Tibial nerve (tissue), 4 donors: ENCODE results near the gene TACSTD2.

Experiments
- CTCF ChIP-seq, 5 experiments: fragments of 200-600 bp in 3 of 5; fragments of 450-650 bp in 2 of 5; sonication (generic) in 3 of 5; IDR thresholded peaks; one replicate each; pipeline ENCODE4 v1.5.1; 2016 to 2019; ENCODE audit warnings: antibody characterized with exemption in 5 of 5, mild to moderate bottlenecking in 3 of 5, moderate library complexity in 2 of 5
- EP300 ChIP-seq, 2 donors: sonication (generic); formaldehyde crosslinking; IDR thresholded peaks; one replicate each; pipeline ENCODE4 v1.6.1; 2017; ENCODE audit warnings: antibody characterized with exemption in 2 of 2, mild to moderate bottlenecking in 1 of 2
- POLR2A ChIP-seq, 2 donors: fragments of 450-650 bp; IDR thresholded peaks; one replicate each; pipeline ENCODE4 v1.6.1; 2017; ENCODE audit warnings: antibody characterized with exemption in 2 of 2, mild to moderate bottlenecking in 2 of 2, moderate library complexity in 2 of 2

GRCh38 chr1:58594546-58594945 is 17.5 kb upstream of the TACSTD2 start:
- TF ChIP-seq CTCF (IDR thresholded peaks at IDR 0.05): no peak
- TF ChIP-seq POLR2A (IDR thresholded peaks at IDR 0.05): no peak
- no peak for TF ChIP-seq EP300 (IDR thresholded peaks at IDR 0.05)
